MCF 10A (cell line): ENCODE data around the gene SLAMF7. TPM values are rescaled to one million over a fixed set of nuclear protein-coding genes. Genes with fewer than 3 reads are reported as not detected.

Source experiments
- BruUV-seq: library from RNA; stranded (reverse); fragments of 400-500 nt; replicated peaks from 2 replicates; lab custom pipeline; 2021; lab: Mats Ljungman, UMichigan
- CTCF ChIA-PET: fragments of 300-600 bp; sonication (Branson Sonifier 250); formaldehyde crosslinking; extraction: SDS; loops from one replicate; lab custom pipeline; 2021; ENCODE audit warnings: antibody characterized with exemption, inconsistent platforms; lab: Yijun Ruan, JAX
- POLR2A ChIA-PET: fragments of 300-600, 350-650 bp; sonication (Branson Sonifier 250); formaldehyde crosslinking; extraction: SDS; loops from one replicate; lab custom pipeline; 2020; ENCODE audit warnings: antibody characterized with exemption, inconsistent platforms; lab: Yijun Ruan, JAX
- DNase-seq: peaks from one replicate; pipeline ENCODE4 v3.0.0-alpha.2; 2018; ENCODE audit not compliant: unreplicated experiment
- H3K27ac Mint-ChIP-seq: one replicate; pipeline ENCODE4 v1.8.0; 2022; ENCODE audit warnings: mild to moderate bottlenecking, low read depth, mixed read lengths; ENCODE audit not compliant: unreplicated experiment
- H3K27me3 Mint-ChIP-seq: one replicate; pipeline ENCODE4 v1.8.0; 2022; ENCODE audit warnings: mixed read lengths; ENCODE audit not compliant: insufficient read depth, unreplicated experiment
- H3K36me3 Mint-ChIP-seq: one replicate; pipeline ENCODE4 v1.8.0; 2022; ENCODE audit warnings: mild to moderate bottlenecking, moderate library complexity, mixed read lengths; ENCODE audit not compliant: insufficient read depth, unreplicated experiment
- H3K4me1 Mint-ChIP-seq: one replicate; pipeline ENCODE4 v1.8.0; 2022; ENCODE audit warnings: mixed read lengths; ENCODE audit not compliant: insufficient read depth, unreplicated experiment
- H3K4me3 Mint-ChIP-seq: one replicate; pipeline ENCODE4 v1.8.0; 2022; ENCODE audit warnings: mild to moderate bottlenecking, moderate library complexity, mixed read lengths; ENCODE audit not compliant: unreplicated experiment
- H3K9me3 Mint-ChIP-seq: one replicate; pipeline ENCODE4 v1.8.0; 2022; ENCODE audit warnings: mixed read lengths; ENCODE audit not compliant: unreplicated experiment
- CTCF ChIP-seq: fragments of 200-600 bp; IDR thresholded peaks from one replicate; pipeline ENCODE4 v1.8.0; 2022; ENCODE audit warnings: antibody characterized with exemption, mild to moderate bottlenecking; ENCODE audit not compliant: unreplicated experiment
- intact Hi-C: fragments of 100-400 bp; cut with micrococcal nuclease; formaldehyde crosslinking; loops from 2 replicates; pipeline ENCODE4 v1.14.1; 2022
- total RNA-seq: library from RNA; stranded (reverse); gene quantifications from 2 replicates; pipeline ENCODE4 v1.2.3, GENCODE V29; 2022

SLAMF7 gene
- total RNA-seq, 1 experiment from 2014 or later: 8.6 TPM

GRCh38 chr1:160752924-160753323 is 13.9 kb downstream of the SLAMF7 start:
- TF ChIP-seq CTCF: no peak
- Mint-ChIP-seq H3K4me3 (no peak overlapping the region), H3K4me1 (peaks cover 12% of the 10 kb centered on the region), H3K9me3 (no peaks in the 10 kb centered on the region), H3K36me3 (no peaks in the 10 kb centered on the region), H3K27me3 (no peaks in the 10 kb centered on the region), H3K27ac (no peak overlapping the region)
- DNase-seq: no peak
- ChIA-PET CTCF (interaction anchor here (2.9 kb wide), 1 partner anchor 15 kb away, joined by 10 read pairs; no protein-coding TSS in a partner anchor), POLR2A (no interaction called here)
- intact Hi-C loops: no loop called here
- no TSS peak for BruUV-seq

GRCh38 chr1:160753594-160753993 is 14.5 kb downstream of the SLAMF7 start:
- no peak overlapping the region for H3K27ac Mint-ChIP-seq
- TF ChIP-seq CTCF: no peak
- intact Hi-C loops: no loop called here
- BruUV-seq: no TSS peak
- H3K4me3 Mint-ChIP-seq: no peak overlapping the region
- H3K27me3 Mint-ChIP-seq: no peaks in the 10 kb centered on the region
- no peak for DNase-seq
- ChIA-PET POLR2A (interaction anchor here (0.8 kb wide), 1 partner anchor 27 kb away, joined by 4 read pairs; no protein-coding TSS in a partner anchor), CTCF (interaction anchor here (0.5 to 2.9 kb wide), 2 partner anchors 15 to 77 kb away, joined by 3 to 10 read pairs; no protein-coding TSS in a partner anchor)
- peaks cover 7% of the 10 kb centered on the region for H3K4me1 Mint-ChIP-seq
- no peaks in the 10 kb centered on the region for H3K9me3 Mint-ChIP-seq
- H3K36me3 Mint-ChIP-seq: no peaks in the 10 kb centered on the region

GRCh38 chr1:160755461-160755860 is 16.4 kb downstream of the SLAMF7 start:
- no TSS peak for BruUV-seq
- Mint-ChIP-seq H3K4me3 (no peak overlapping the region), H3K4me1 (no peaks in the 10 kb centered on the region), H3K27me3 (no peaks in the 10 kb centered on the region), H3K27ac (no peak overlapping the region), H3K36me3 (no peaks in the 10 kb centered on the region), H3K9me3 (no peaks in the 10 kb centered on the region)
- DNase-seq: no peak
- intact Hi-C loops: no loop called here
- TF ChIP-seq CTCF: no peak
- ChIA-PET POLR2A (interaction anchor here (0.6 to 0.7 kb wide), 4 partner anchors 13 to 535 kb away, joined by 3 read pairs; no protein-coding TSS in a partner anchor), CTCF (interaction anchor here (1.1 to 1.8 kb wide), 2 partner anchors 13 to 28 kb away, joined by 6 to 9 read pairs; no protein-coding TSS in a partner anchor)

- POLR2A ChIA-PET: interaction anchor here (0.6 to 1.6 kb wide), 5 partner anchors 12 to 536 kb away, joined by 3 read pairs; partner anchors contain the start of gene SLAMF7
These were observed 17.1 kb downstream of the SLAMF7 start for GRCh38 chr1:160755911-160756848.

More at GRCh38 chr1:160755911-160756848, 17.1 kb downstream of the SLAMF7 start:
- no peak overlapping the region for H3K27ac Mint-ChIP-seq
- no peaks in the 10 kb centered on the region for H3K27me3 Mint-ChIP-seq
- intact Hi-C loops: no loop called here
- CTCF ChIA-PET: interaction anchor here (0.5 to 1.8 kb wide), 4 partner anchors 12 to 121 kb away, joined by 3 to 9 read pairs (median 5); no protein-coding TSS in a partner anchor
- no peaks in the 10 kb centered on the region for H3K4me1 Mint-ChIP-seq
- TF ChIP-seq CTCF: no peak
- H3K4me3 Mint-ChIP-seq: no peak overlapping the region
- no peaks in the 10 kb centered on the region for H3K9me3 Mint-ChIP-seq
- H3K36me3 Mint-ChIP-seq: no peaks in the 10 kb centered on the region
- no peak for DNase-seq
- no TSS peak for BruUV-seq
